WERI-Rb-1 (cell line): Measurements from ENCODE around the gene TRRAP.

Experiments
- DNase-seq: peaks from one replicate; pipeline ENCODE4 v3.0.0-alpha.2; 2020
- H3K27ac ChIP-seq: fragments of 250-450 bp; sonication (Bioruptor Pico); 2 replicates; pipeline ENCODE4 v1.5.1; 2020; ENCODE audit warnings: mild to moderate bottlenecking, moderate library complexity
- H3K27me3 ChIP-seq: fragments of 250-450 bp; sonication (Bioruptor Pico); 2 replicates; pipeline ENCODE4 v1.5.1; 2021; ENCODE audit warnings: mild to moderate bottlenecking, low read depth, moderate library complexity; ENCODE audit not compliant: insufficient read depth, severe bottlenecking
- H3K36me3 ChIP-seq: fragments of 250-450 bp; sonication (Bioruptor Pico); 2 replicates; pipeline ENCODE4 v1.5.1; 2020; ENCODE audit warnings: mild to moderate bottlenecking, moderate library complexity
- H3K4me3 ChIP-seq: 2 replicates; pipeline ENCODE4 v1.5.1; 2011; ENCODE audit warnings: low read depth, mild to moderate bottlenecking, control low read depth, low read length
- H3K9me3 ChIP-seq: fragments of 250-450 bp; sonication (Bioruptor Pico); 2 replicates; pipeline ENCODE4 v1.5.1; 2021; ENCODE audit warnings: mild to moderate bottlenecking, moderate library complexity; ENCODE audit not compliant: severe bottlenecking
- CTCF ChIP-seq: IDR thresholded peaks from 2 replicates; pipeline ENCODE4 v1.5.1; 2011; ENCODE audit warnings: low read depth, mild to moderate bottlenecking, control low read depth, inconsistent platforms, low read length

Gene TRRAP

GRCh38 chr7:99030457-99030856, 152.1 kb downstream of the TRRAP start:
- Histone ChIP-seq H3K9me3 (no peaks in the 10 kb centered on the region), H3K27ac (no peak overlapping the region), H3K36me3 (peaks cover 73% of the 10 kb centered on the region), H3K27me3 (no peaks in the 10 kb centered on the region), H3K4me3 (no peak overlapping the region)
- DNase-seq: no peak
- no peak for TF ChIP-seq CTCF

- no peak for TF ChIP-seq CTCF
- no peak overlapping the region for H3K4me3 ChIP-seq
- H3K27me3 ChIP-seq: no peaks in the 10 kb centered on the region
- H3K36me3 ChIP-seq: peaks cover 78% of the 10 kb centered on the region
- no peak for DNase-seq
- H3K27ac ChIP-seq: no peak overlapping the region
- H3K9me3 ChIP-seq: no peaks in the 10 kb centered on the region
Measured at GRCh38 chr7:99030951-99031350, 152.6 kb downstream of the TRRAP start.

- Histone ChIP-seq H3K36me3 (peaks cover 84% of the 10 kb centered on the region), H3K27ac (no peak overlapping the region), H3K27me3 (no peaks in the 10 kb centered on the region), H3K4me3 (no peak overlapping the region), H3K9me3 (no peaks in the 10 kb centered on the region)
- no peak for TF ChIP-seq CTCF
- no peak for DNase-seq
Measured at GRCh38 chr7:99031496-99031895, 153.2 kb downstream of the TRRAP start.

- Histone ChIP-seq H3K4me3 (no peak overlapping the region), H3K9me3 (no peaks in the 10 kb centered on the region), H3K27ac (no peak overlapping the region), H3K27me3 (no peaks in the 10 kb centered on the region), H3K36me3 (peaks cover 92% of the 10 kb centered on the region)
- DNase-seq: no peak
- TF ChIP-seq CTCF: no peak
Measured at GRCh38 chr7:99032928-99033327, 154.6 kb downstream of the TRRAP start.

GRCh38 chr7:99033765-99034164, 155.4 kb downstream of the TRRAP start:
- Histone ChIP-seq H3K36me3 (peaks cover 94% of the 10 kb centered on the region), H3K4me3 (no peak overlapping the region), H3K9me3 (no peaks in the 10 kb centered on the region), H3K27ac (no peak overlapping the region), H3K27me3 (no peaks in the 10 kb centered on the region)
- no peak for TF ChIP-seq CTCF
- no peak for DNase-seq

- no peak for DNase-seq
- no peak for TF ChIP-seq CTCF
- Histone ChIP-seq H3K27me3 (no peaks in the 10 kb centered on the region), H3K4me3 (no peak overlapping the region), H3K9me3 (no peaks in the 10 kb centered on the region), H3K36me3 (peaks cover 91% of the 10 kb centered on the region), H3K27ac (no peak overlapping the region)
Measured at GRCh38 chr7:99034932-99035722, 156.8 kb downstream of the TRRAP start.
